OCI-LY3 (cell line): ENCODE measurements around the gene CNTNAP2.

Experiments used
- H2AFZ ChIP-seq: fragments of 200-600, 300-600 bp; shearing (Covaris generic); 2 replicates; pipeline ENCODE4 v1.6.0; 2014; ENCODE audit warnings: antibody characterized with exemption, low read depth, low read length
- H3K27ac ChIP-seq: fragments of 200-600, 300-600 bp; sonication (generic); 2 replicates; pipeline ENCODE4 v1.5.1; 2014; ENCODE audit warnings: mild to moderate bottlenecking, low read length, moderate library complexity, mixed read lengths
- H3K27me3 ChIP-seq: fragments of 200-600, 300-600 bp; sonication (generic); 2 replicates; pipeline ENCODE4 v1.6.1; 2014; ENCODE audit warnings: low read depth, low read length, mixed read lengths
- H3K36me3 ChIP-seq: fragments of 200-600, 300-600 bp; sonication (generic); replicated peaks from 2 replicates; pipeline ENCODE3; 2014; ENCODE audit warnings: low read depth, low read length, mixed read lengths
- H3K4me1 ChIP-seq: fragments of 300-600, 200-600 bp; sonication (generic); 2 replicates; pipeline ENCODE4 v1.6.1; 2014; ENCODE audit warnings: low read length, mixed read lengths
- H3K4me2 ChIP-seq: fragments of 200-600, 300-600 bp; sonication (generic); 2 replicates; pipeline ENCODE4 v1.6.1; 2014; ENCODE audit warnings: low read length, mixed read lengths
- H3K4me3 ChIP-seq: fragments of 300-600, 200-600 bp; sonication (generic); 2 replicates; pipeline ENCODE4 v1.5.1; 2014; ENCODE audit warnings: antibody characterized with exemption, mild to moderate bottlenecking, low read length, moderate library complexity
- H3K79me2 ChIP-seq: fragments of 300-600, 200-600 bp; shearing (Covaris generic); 2 replicates; pipeline ENCODE4 v1.6.1; 2014; ENCODE audit warnings: mild to moderate bottlenecking, low read length, mixed read lengths
- H3K9ac ChIP-seq: fragments of 300-600, 200-600 bp; shearing (Covaris generic); 2 replicates; pipeline ENCODE4 v1.6.0; 2014; ENCODE audit warnings: mild to moderate bottlenecking, low read length, moderate library complexity
- H3K9me3 ChIP-seq: fragments of 200-600, 300-600 bp; shearing (Covaris generic); 2 replicates; pipeline ENCODE4 v1.6.1; 2014; ENCODE audit warnings: low read length, mixed read lengths; ENCODE audit not compliant: insufficient read depth
- H4K20me1 ChIP-seq: fragments of 200-600, 300-600 bp; sonication (generic); 2 replicates; pipeline ENCODE4 v1.6.1; 2016; ENCODE audit warnings: low read length, mixed read lengths; ENCODE audit not compliant: insufficient read depth
- EZH2phosphoT487 ChIP-seq: fragments of 200-600 bp; shearing (Covaris generic); IDR thresholded peaks from 2 replicates; pipeline ENCODE4 v1.6.1; 2018; ENCODE audit warnings: antibody characterized with exemption, mixed run types, low read depth
- TF ChIP-seq, protein P1 (sequence below): fragments of 200-600, 300-600 bp; sonication (generic); IDR thresholded peaks from 2 replicates; pipeline ENCODE4 v1.5.1; 2014; ENCODE audit warnings: antibody characterized with exemption, low read length, low read depth

The CNTNAP2 gene

DNA sequence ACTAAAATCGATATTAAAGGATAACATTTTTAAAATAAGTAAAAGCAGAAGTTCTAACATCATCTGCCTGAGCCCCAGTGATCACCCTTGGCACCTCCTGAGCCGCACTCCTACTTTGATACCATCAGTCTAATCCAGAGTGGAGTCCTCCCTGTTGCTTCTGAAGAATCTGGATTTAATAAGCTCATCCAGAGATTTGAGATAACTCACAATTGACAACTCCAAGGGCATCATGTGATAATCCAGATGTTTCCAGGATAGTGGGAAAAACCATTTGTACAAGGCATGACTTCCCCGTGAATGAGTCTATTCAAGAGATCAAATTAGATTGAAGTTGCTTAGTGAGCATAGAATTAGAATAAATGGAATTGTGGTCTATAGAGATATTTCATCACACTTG lies 1998.2 kb downstream of the CNTNAP2 start:
- H3K27ac ChIP-seq, result no peak overlapping the region
- TF ChIP-seq EZH2phosphoT487, result no peak
- TF ChIP-seq, protein P1, sequence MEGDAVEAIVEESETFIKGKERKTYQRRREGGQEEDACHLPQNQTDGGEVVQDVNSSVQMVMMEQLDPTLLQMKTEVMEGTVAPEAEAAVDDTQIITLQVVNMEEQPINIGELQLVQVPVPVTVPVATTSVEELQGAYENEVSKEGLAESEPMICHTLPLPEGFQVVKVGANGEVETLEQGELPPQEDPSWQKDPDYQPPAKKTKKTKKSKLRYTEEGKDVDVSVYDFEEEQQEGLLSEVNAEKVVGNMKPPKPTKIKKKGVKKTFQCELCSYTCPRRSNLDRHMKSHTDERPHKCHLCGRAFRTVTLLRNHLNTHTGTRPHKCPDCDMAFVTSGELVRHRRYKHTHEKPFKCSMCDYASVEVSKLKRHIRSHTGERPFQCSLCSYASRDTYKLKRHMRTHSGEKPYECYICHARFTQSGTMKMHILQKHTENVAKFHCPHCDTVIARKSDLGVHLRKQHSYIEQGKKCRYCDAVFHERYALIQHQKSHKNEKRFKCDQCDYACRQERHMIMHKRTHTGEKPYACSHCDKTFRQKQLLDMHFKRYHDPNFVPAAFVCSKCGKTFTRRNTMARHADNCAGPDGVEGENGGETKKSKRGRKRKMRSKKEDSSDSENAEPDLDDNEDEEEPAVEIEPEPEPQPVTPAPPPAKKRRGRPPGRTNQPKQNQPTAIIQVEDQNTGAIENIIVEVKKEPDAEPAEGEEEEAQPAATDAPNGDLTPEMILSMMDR, result no peak
- H3K9ac ChIP-seq, result no peak overlapping the region
- H4K20me1 ChIP-seq, result no peaks in the 10 kb centered on the region
- no peak overlapping the region for H2AFZ ChIP-seq
- no peaks in the 10 kb centered on the region for H3K9me3 ChIP-seq
- H3K27me3 ChIP-seq, result peaks cover 34% of the 10 kb centered on the region
- peaks cover 6% of the 10 kb centered on the region; the same call in 1 of the 2 replicates for H3K4me1 ChIP-seq
- no peak overlapping the region for H3K4me2 ChIP-seq
- H3K79me2 ChIP-seq, result no peaks in the 10 kb centered on the region
- H3K36me3 ChIP-seq, result no peaks in the 10 kb centered on the region
- no peak overlapping the region for H3K4me3 ChIP-seq

DNA sequence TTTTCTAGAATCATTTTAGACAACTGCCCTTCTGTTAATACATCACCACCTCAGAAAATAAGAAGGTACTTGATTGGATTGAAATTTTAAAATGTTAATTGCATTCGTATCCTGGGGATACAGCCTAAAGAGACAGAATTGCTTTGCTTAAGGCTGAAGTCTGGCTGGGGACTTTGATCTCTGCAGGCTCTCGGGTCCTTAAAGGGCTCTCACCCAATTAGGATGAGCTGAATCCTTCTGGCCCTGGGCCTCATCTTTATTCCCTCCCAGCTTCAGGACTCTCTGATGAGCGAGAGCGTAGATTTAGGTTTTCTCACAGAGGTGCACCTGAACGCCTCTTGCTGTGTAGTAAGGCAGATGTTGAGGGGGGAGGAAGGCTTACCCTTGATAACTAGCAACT lies 1998.7 kb downstream of the CNTNAP2 start:
- Histone ChIP-seq H3K4me1 (peaks cover 6% of the 10 kb centered on the region; the same call in 1 of the 2 replicates), H3K4me2 (no peak overlapping the region), H3K27ac (no peak overlapping the region), H2AFZ (no peak overlapping the region), H3K4me3 (no peak overlapping the region), H3K9ac (no peak overlapping the region), H4K20me1 (no peaks in the 10 kb centered on the region), H3K9me3 (no peaks in the 10 kb centered on the region), H3K79me2 (no peaks in the 10 kb centered on the region), H3K27me3 (peaks cover 34% of the 10 kb centered on the region), H3K36me3 (no peaks in the 10 kb centered on the region)
- TF ChIP-seq, protein P1, result no peak
- TF ChIP-seq EZH2phosphoT487, result no peak

GRCh38 chr7:148116195-148116594 lies 1999.6 kb downstream of the CNTNAP2 start:
- H4K20me1 ChIP-seq, result no peaks in the 10 kb centered on the region
- H3K27me3 ChIP-seq, result peaks cover 29% of the 10 kb centered on the region
- no peak overlapping the region for H3K27ac ChIP-seq
- peaks cover 6% of the 10 kb centered on the region; the same call in 1 of the 2 replicates for H3K4me1 ChIP-seq
- no peak overlapping the region for H2AFZ ChIP-seq
- H3K36me3 ChIP-seq, result no peaks in the 10 kb centered on the region
- H3K4me2 ChIP-seq, result no peak overlapping the region
- H3K9me3 ChIP-seq, result no peaks in the 10 kb centered on the region
- H3K4me3 ChIP-seq, result no peak overlapping the region
- no peak for TF ChIP-seq EZH2phosphoT487
- TF ChIP-seq, protein P1, result no peak
- no peak overlapping the region for H3K9ac ChIP-seq
- H3K79me2 ChIP-seq, result no peaks in the 10 kb centered on the region

DNA sequence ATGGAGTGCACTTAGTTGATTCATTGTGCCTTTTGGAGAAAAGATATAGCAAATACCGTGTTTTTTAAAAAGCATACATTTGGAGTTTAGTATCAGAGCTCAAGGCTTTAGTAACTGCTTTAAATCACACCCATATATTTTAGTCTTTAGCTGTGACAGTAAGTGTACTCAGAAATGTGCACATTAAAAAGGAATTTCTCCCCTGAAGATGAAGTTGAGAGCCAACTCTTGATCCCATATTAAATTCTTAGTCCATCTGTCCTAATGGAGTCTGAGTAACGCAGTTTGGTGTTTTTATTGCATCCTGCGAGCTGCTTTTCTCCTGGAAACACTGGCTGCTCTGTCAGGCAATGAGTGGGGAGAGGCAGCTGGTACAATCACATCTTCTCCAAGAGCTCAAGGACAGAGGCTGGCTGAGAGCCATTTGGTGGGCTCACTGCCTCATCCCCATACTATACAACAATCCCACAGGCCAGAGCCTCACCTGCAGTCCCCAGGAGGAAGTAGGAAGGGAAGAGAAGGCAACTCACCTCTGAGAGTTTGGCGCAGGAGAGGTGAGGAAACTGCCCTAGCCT lies 2000.3 kb downstream of the CNTNAP2 start:
- no peak for TF ChIP-seq EZH2phosphoT487
- TF ChIP-seq, protein P1, result no peak
- H4K20me1 ChIP-seq, result no peaks in the 10 kb centered on the region
- no peak overlapping the region for H3K27ac ChIP-seq
- H3K27me3 ChIP-seq, result peaks cover 26% of the 10 kb centered on the region
- no peak overlapping the region for H3K4me3 ChIP-seq
- H3K9me3 ChIP-seq, result no peaks in the 10 kb centered on the region
- no peaks in the 10 kb centered on the region for H3K79me2 ChIP-seq
- H2AFZ ChIP-seq, result no peak overlapping the region
- H3K36me3 ChIP-seq, result no peaks in the 10 kb centered on the region
- H3K4me1 ChIP-seq, result peaks cover under 1% of the 10 kb centered on the region; the same call in 1 of the 2 replicates
- H3K4me2 ChIP-seq, result no peak overlapping the region
- no peak overlapping the region for H3K9ac ChIP-seq
